GM19043 (cell line): ENCODE results near the gene SPARC.

Experiments
- ATAC-seq: cut with Tn5 transposase; IDR thresholded peaks from one replicate; pipeline ENCODE4 v1.9.1; 2021; ENCODE audit warnings: low read depth; ENCODE audit not compliant: unreplicated experiment

Gene SPARC

GRCh38 chr5:151661968-151662732 is 24.6 kb downstream of the SPARC start:
- peak; percentile 68 for ATAC-seq

DNA sequence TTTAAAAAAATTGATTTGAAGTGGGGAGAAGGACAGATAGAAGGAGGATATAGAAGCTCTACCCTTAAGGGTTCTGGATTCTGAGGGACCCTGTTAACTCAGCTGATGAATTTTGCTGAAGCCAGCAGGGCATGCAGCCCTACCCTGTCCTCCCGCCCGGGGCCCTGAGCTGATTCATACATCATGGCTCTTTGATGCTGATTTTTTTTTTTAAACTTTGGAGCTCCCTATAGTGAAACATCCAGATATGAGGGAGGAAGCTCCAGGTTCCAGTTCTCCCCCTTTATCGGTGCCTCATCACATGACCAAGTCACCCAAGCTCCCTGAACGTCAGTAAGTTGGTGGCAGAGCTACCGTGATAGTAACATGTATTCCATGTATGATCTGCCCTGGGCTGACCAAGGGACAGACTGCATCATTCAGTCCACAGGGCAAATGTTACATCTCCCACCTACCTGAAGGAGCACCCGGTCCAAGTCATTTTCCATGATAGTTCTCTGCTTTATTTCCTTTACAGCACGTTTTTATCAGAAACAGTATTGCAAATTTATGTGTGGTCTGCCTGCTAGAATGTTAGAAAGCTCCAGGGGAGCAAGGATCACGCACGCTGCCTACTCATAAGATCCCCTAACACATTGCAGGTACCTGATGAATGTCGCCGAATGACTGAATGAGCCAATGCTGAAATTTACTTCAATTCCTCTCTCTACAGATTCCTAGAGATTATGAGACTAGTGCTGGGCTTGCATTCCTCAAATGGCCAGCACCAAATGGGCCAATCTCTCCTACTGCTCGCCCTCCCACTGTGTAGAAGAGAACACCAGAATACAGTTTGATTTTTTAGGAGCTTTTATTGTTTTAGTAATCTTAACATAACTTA is 25.9 kb downstream of the SPARC start:
- ATAC-seq, result no peak

GRCh38 chr5:151659001-151659754 is 27.5 kb downstream of the SPARC start:
- peak; percentile 53 for ATAC-seq

GRCh38 chr5:151657114-151657513 is 29.6 kb downstream of the SPARC start:
- no peak for ATAC-seq

DNA sequence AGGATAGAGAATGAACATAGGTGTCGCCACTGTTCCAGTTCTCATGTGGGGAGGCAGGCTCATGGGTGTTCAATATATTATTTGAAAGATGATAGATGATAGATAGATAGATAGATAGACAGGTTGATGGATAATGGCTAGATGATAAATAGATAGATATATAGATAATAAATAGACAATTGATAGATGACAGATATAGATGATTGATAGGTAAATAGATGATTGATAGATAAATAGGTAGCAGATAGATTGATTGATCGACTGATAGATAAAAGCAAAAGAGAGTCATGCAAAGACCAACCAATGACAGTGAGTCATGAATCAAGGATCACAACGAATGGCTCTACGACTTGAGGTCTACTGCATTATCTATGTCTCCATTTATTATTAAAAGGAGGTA is 30.4 kb downstream of the SPARC start:
- no peak for ATAC-seq

GRCh38 chr5:151651997-151652645 is 34.6 kb downstream of the SPARC start:
- peak; percentile 99 for ATAC-seq

DNA sequence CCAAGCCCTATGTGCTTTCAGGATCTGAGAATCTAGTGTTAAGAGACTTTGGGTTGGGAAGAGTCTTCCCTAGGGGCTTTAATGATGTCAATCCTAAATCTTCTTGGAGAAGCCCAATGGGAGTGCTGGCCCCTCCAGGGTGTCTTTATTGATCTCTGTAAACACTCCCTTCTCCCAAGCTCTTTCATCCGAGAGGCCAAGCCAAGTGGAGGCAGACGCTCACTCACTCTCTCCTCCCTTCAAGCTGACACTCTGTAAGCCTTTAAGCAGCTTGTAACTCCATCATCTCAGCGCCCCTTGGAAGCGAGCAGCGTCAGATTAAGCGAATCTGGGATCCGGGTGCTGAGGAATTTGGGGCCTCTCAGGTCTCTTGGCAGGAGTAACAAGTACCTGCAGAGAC is 37.7 kb downstream of the SPARC start:
- ATAC-seq, result no peak

- no peak for ATAC-seq
Measured at GRCh38 chr5:151648089-151648488, 38.6 kb downstream of the SPARC start.

DNA sequence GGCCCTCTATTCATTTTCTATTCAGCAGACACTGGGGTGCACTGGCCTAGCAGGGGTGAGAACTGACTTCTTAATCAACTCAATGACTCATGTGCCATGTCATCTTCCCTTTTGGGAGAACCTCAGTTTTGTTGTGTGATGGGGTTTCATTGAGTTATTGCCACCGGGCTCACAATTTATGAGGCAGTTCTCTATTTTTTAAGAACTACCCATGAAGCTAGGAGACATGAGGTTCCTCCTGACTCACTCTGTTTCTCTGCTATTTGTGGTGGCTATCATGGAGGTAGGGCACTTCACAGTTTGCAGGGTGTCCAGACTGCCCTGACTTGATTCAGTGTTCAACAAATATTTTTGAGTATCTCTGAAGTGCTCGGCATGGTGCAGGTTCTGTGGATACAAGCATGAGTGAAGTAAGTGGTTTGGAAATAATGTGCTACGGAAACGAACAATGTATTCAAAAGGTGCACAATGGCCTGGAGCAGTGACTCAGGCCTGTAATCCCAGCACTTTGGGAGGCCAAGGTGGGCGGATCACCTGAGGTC is 39.3 kb downstream of the SPARC start:
- no peak for ATAC-seq

DNA sequence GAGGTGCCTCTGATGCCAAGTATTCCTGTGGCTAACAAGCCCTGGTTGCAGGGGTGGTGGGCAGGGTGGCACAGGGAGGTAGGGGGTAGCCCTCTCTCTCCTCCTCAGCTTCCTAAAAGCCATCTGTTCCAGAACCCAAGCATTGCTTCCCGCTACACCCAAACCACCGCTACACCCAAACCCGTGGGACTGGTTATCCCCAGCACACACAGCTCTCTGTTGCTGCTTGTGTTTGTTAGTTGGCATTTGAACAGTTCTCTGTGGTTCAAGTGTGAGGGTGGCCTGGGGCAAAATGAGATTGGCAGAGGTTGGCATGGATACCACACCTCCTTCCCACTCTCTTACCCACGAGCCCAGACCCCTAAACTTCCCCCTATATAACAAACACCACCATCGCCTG is 40.4 kb downstream of the SPARC start:
- ATAC-seq, result no peak

DNA sequence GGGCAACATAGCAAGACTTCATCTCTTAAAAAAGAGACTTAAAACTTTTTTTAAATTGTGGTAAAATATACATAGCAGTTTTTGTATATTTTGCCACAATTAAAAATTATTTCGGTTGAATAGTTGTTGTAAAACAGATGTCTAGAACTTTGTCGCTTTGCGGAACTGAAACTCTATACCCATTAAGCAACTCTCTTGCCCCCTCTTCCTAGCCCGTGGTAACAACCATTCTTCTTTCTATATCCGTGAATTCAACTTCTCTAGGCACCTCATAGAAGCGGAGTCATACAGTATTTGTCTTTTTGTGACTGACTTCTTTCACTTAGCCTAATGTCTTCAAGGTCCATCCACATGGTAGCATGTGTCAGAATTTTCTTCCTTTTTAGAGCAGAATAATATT is 43.3 kb downstream of the SPARC start:
- ATAC-seq, result no peak

GRCh38 chr5:151642472-151643140 is 44.1 kb downstream of the SPARC start:
- no peak for ATAC-seq

GRCh38 chr5:151638619-151639018 is 48.1 kb downstream of the SPARC start:
- ATAC-seq, result no peak

GRCh38 chr5:151637676-151638075 is 49.0 kb downstream of the SPARC start:
- no peak for ATAC-seq

DNA sequence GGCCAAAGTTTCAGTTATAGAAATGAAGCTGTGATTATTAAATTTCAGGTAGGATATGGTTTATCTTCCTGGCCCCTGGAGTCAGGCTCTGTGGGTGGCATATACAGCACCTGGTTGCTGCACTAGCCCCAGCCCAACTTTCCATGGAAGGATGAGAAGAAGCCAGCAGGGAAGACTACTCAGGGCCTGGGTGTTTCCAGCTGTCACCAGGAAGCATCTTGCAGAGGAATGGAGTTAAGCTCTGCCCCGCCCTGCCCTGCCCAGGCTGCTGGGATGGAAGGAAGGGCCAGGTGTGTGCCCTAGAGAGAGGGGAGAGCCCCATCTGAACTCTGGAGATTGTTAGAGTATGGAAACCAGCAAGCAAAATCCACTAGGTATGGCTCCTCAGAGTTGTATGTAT is 52.8 kb downstream of the SPARC start:
- ATAC-seq, result no peak

GRCh38 chr5:151632941-151633340 is 53.8 kb downstream of the SPARC start:
- no peak for ATAC-seq

- no peak for ATAC-seq
Measured at GRCh38 chr5:151632524-151632923, 54.2 kb downstream of the SPARC start.

GRCh38 chr5:151631941-151632340 is 54.8 kb downstream of the SPARC start:
- ATAC-seq, result no peak

- no peak for ATAC-seq
Measured at GRCh38 chr5:151630088-151630487, 56.6 kb downstream of the SPARC start.
